ENCODE results near the gene PSG7.
"Not testable (repeated sequence)": the region's sequence is repeated elsewhere in the genome, so short reads cannot be mapped to it uniquely, and the experiment has no call there.

The PSG7 gene

GRCh38 chr19:42923106-42923505 is 13.9 kb downstream of the PSG7 start:
- H3K36me3 Mint-ChIP-seq (ENCODE audit: low read depth); H3K4me1 Mint-ChIP-seq (ENCODE audit: low read depth); H3K9me3 Mint-ChIP-seq; H3K4me3 Mint-ChIP-seq; H3K27ac Mint-ChIP-seq: not testable (repeated sequence)
- peaks cover 12% of the 10 kb centered on the region for H3K27me3 Mint-ChIP-seq

- H3K4me3 Mint-ChIP-seq; H3K4me1 Mint-ChIP-seq (ENCODE audit: low read depth); H3K27ac Mint-ChIP-seq; H3K9me3 Mint-ChIP-seq; H3K36me3 Mint-ChIP-seq (ENCODE audit: low read depth): not testable (repeated sequence)
- peaks cover 12% of the 10 kb centered on the region for H3K27me3 Mint-ChIP-seq
These were observed 16.0 kb downstream of the PSG7 start for GRCh38 chr19:42920971-42921370.

- H3K4me3 Mint-ChIP-seq = no peak overlapping the region
- no peak overlapping the region for H3K27ac Mint-ChIP-seq
- no peaks in the 10 kb centered on the region for H3K9me3 Mint-ChIP-seq
- H3K4me1 Mint-ChIP-seq (ENCODE audit: low read depth) = no peaks in the 10 kb centered on the region
- H3K27me3 Mint-ChIP-seq = peaks cover 12% of the 10 kb centered on the region
- H3K36me3 Mint-ChIP-seq (ENCODE audit: low read depth) = no peaks in the 10 kb centered on the region
These were observed 17.3 kb downstream of the PSG7 start for GRCh38 chr19:42919757-42920079.

- H3K4me3 Mint-ChIP-seq; H3K36me3 Mint-ChIP-seq (ENCODE audit: low read depth); H3K27ac Mint-ChIP-seq; H3K4me1 Mint-ChIP-seq (ENCODE audit: low read depth); H3K9me3 Mint-ChIP-seq: not testable (repeated sequence)
- H3K27me3 Mint-ChIP-seq = peaks cover 12% of the 10 kb centered on the region
These were observed 17.8 kb downstream of the PSG7 start for GRCh38 chr19:42919070-42919756.

GRCh38 chr19:42918377-42919069 is 18.5 kb downstream of the PSG7 start:
- not testable (repeated sequence) for H3K9me3 Mint-ChIP-seq; H3K27ac Mint-ChIP-seq; H3K36me3 Mint-ChIP-seq (ENCODE audit: low read depth); H3K4me1 Mint-ChIP-seq (ENCODE audit: low read depth); H3K4me3 Mint-ChIP-seq
- H3K27me3 Mint-ChIP-seq = peaks cover 12% of the 10 kb centered on the region

GRCh38 chr19:42917634-42918033 is 19.4 kb downstream of the PSG7 start, which contains the start of gene PSG6:
PSG6 (minus strand) TSS chr19:42917894; CDS start chr19:42917792, 102 bp downstream.
- not testable (repeated sequence) for H3K4me1 Mint-ChIP-seq (ENCODE audit: low read depth); H3K4me3 Mint-ChIP-seq; H3K9me3 Mint-ChIP-seq; H3K36me3 Mint-ChIP-seq (ENCODE audit: low read depth); H3K27me3 Mint-ChIP-seq; H3K27ac Mint-ChIP-seq

- not testable (repeated sequence) for H3K36me3 Mint-ChIP-seq (ENCODE audit: low read depth); H3K4me3 Mint-ChIP-seq; H3K27me3 Mint-ChIP-seq; H3K9me3 Mint-ChIP-seq; H3K4me1 Mint-ChIP-seq (ENCODE audit: low read depth); H3K27ac Mint-ChIP-seq
These were observed 20.1 kb downstream of the PSG7 start for GRCh38 chr19:42916931-42917330.

GRCh38 chr19:42913516-42913915 is 23.5 kb downstream of the PSG7 start:
- not testable (repeated sequence) for H3K27ac Mint-ChIP-seq; H3K27me3 Mint-ChIP-seq; H3K4me3 Mint-ChIP-seq; H3K4me1 Mint-ChIP-seq (ENCODE audit: low read depth); H3K9me3 Mint-ChIP-seq; H3K36me3 Mint-ChIP-seq (ENCODE audit: low read depth)

GRCh38 chr19:42912941-42913340 is 24.1 kb downstream of the PSG7 start:
- H3K27ac Mint-ChIP-seq; H3K4me3 Mint-ChIP-seq; H3K9me3 Mint-ChIP-seq; H3K36me3 Mint-ChIP-seq (ENCODE audit: low read depth); H3K4me1 Mint-ChIP-seq (ENCODE audit: low read depth); H3K27me3 Mint-ChIP-seq: not testable (repeated sequence)

- H3K4me3 Mint-ChIP-seq; H3K27ac Mint-ChIP-seq; H3K9me3 Mint-ChIP-seq; H3K27me3 Mint-ChIP-seq; H3K36me3 Mint-ChIP-seq (ENCODE audit: low read depth); H3K4me1 Mint-ChIP-seq (ENCODE audit: low read depth): not testable (repeated sequence)
These were observed 25.3 kb downstream of the PSG7 start for GRCh38 chr19:42911731-42912130.

GRCh38 chr19:42906162-42906561 is 30.8 kb downstream of the PSG7 start:
- not testable (repeated sequence) for H3K27ac Mint-ChIP-seq; H3K4me3 Mint-ChIP-seq; H3K27me3 Mint-ChIP-seq; H3K4me1 Mint-ChIP-seq (ENCODE audit: low read depth); H3K36me3 Mint-ChIP-seq (ENCODE audit: low read depth); H3K9me3 Mint-ChIP-seq

GRCh38 chr19:42900561-42900960 is 36.4 kb downstream of the PSG7 start:
- H3K36me3 Mint-ChIP-seq (ENCODE audit: low read depth); H3K9me3 Mint-ChIP-seq; H3K27ac Mint-ChIP-seq; H3K4me1 Mint-ChIP-seq (ENCODE audit: low read depth); H3K4me3 Mint-ChIP-seq: not testable (repeated sequence)
- peaks cover 29% of the 10 kb centered on the region for H3K27me3 Mint-ChIP-seq

- not testable (repeated sequence) for H3K36me3 Mint-ChIP-seq (ENCODE audit: low read depth); H3K4me3 Mint-ChIP-seq
These were observed 37.3 kb downstream of the PSG7 start for GRCh38 chr19:42899674-42900073.

GRCh38 chr19:42899110-42899509 is 37.9 kb downstream of the PSG7 start:
- H3K27me3 Mint-ChIP-seq = peaks cover 29% of the 10 kb centered on the region
- H3K9me3 Mint-ChIP-seq; H3K4me1 Mint-ChIP-seq (ENCODE audit: low read depth); H3K36me3 Mint-ChIP-seq (ENCODE audit: low read depth); H3K27ac Mint-ChIP-seq; H3K4me3 Mint-ChIP-seq: not testable (repeated sequence)

More at GRCh38 chr19:42899674-42900073, 37.3 kb downstream of the PSG7 start:
- not testable (repeated sequence) for H3K27ac Mint-ChIP-seq; H3K9me3 Mint-ChIP-seq; H3K4me1 Mint-ChIP-seq (ENCODE audit: low read depth)
- H3K27me3 Mint-ChIP-seq = peaks cover 29% of the 10 kb centered on the region

- not testable (repeated sequence) for H3K4me1 Mint-ChIP-seq (ENCODE audit: low read depth); H3K4me3 Mint-ChIP-seq; H3K9me3 Mint-ChIP-seq; H3K27ac Mint-ChIP-seq; H3K36me3 Mint-ChIP-seq (ENCODE audit: low read depth)
- H3K27me3 Mint-ChIP-seq = peaks cover 29% of the 10 kb centered on the region
These were observed 38.4 kb downstream of the PSG7 start for GRCh38 chr19:42898656-42899055.

GRCh38 chr19:42897729-42898128 is 39.3 kb downstream of the PSG7 start:
- not testable (repeated sequence) for H3K4me1 Mint-ChIP-seq (ENCODE audit: low read depth); H3K4me3 Mint-ChIP-seq; H3K27ac Mint-ChIP-seq; H3K9me3 Mint-ChIP-seq; H3K36me3 Mint-ChIP-seq (ENCODE audit: low read depth)
- peaks cover 25% of the 10 kb centered on the region for H3K27me3 Mint-ChIP-seq
